Measurements from ENCODE around the gene MOSMO.
"Not testable (repeated sequence)": the region's sequence is repeated elsewhere in the genome, so short reads cannot be mapped to it uniquely, and the experiment has no call there.

The MOSMO gene

GRCh38 chr16:22007509-22008214 is at the start of gene MOSMO:
MOSMO (plus strand) TSS chr16:22008111; CDS start chr16:22008302, 191 bp downstream.
- peak in 13 of 14 donors; percentile 20 to 85 (median 72) for DNase-seq

- DNase-seq, result no peak
Measured at GRCh38 chr16:21959050-21959449, 48.9 kb upstream of the MOSMO start.

GRCh38 chr16:21962475-21962874 is 45.4 kb upstream of the MOSMO start:
- no peak for DNase-seq

GRCh38 chr16:21963887-21964286 is 44.0 kb upstream of the MOSMO start:
- no peak for DNase-seq

GRCh38 chr16:21964353-21964752 is 43.6 kb upstream of the MOSMO start:
- DNase-seq, result no peak

GRCh38 chr16:21971856-21972255 is 36.1 kb upstream of the MOSMO start:
- no peak for DNase-seq

GRCh38 chr16:21973945-21974344 is 34.0 kb upstream of the MOSMO start:
- no peak for DNase-seq

- DNase-seq, result no peak
Measured at GRCh38 chr16:21980032-21980431, 27.9 kb upstream of the MOSMO start.

GRCh38 chr16:21982108-21982507 is 25.8 kb upstream of the MOSMO start:
- DNase-seq, result no peak

GRCh38 chr16:21984062-21984461 is 23.8 kb upstream of the MOSMO start:
- no peak for DNase-seq

- DNase-seq, result no peak
Measured at GRCh38 chr16:21985524-21985923, 22.4 kb upstream of the MOSMO start.

- DNase-seq, result peak in 1 of 14 donors; percentile 4
Measured at GRCh38 chr16:21986692-21987246, 21.1 kb upstream of the MOSMO start.

GRCh38 chr16:21987498-21987897 is 20.4 kb upstream of the MOSMO start:
- DNase-seq, result no peak

- no peak for DNase-seq
Measured at GRCh38 chr16:21989133-21989532, 18.8 kb upstream of the MOSMO start.

- DNase-seq, result no peak
Measured at GRCh38 chr16:21989751-21990150, 18.2 kb upstream of the MOSMO start.

- no peak for DNase-seq
Measured at GRCh38 chr16:21990381-21990944, 17.4 kb upstream of the MOSMO start.

GRCh38 chr16:21991621-21992020 is 16.3 kb upstream of the MOSMO start:
- no peak for DNase-seq

GRCh38 chr16:21994856-21995465 is 12.9 kb upstream of the MOSMO start:
- no peak for DNase-seq

- DNase-seq, result no peak
Measured at GRCh38 chr16:21996923-21997696, 10.8 kb upstream of the MOSMO start.

GRCh38 chr16:21997697-21998480 is 10.0 kb upstream of the MOSMO start:
- no peak for DNase-seq

GRCh38 chr16:22001591-22001990 is 6.3 kb upstream of the MOSMO start:
- no peak for DNase-seq

- not testable (repeated sequence) for DNase-seq
Measured at GRCh38 chr16:22002047-22002446, 5.9 kb upstream of the MOSMO start.

Data from C1 segment of cervical spinal cord (tissue), 14 donors.